Gastrocnemius medialis (tissue), 4 donors: ENCODE data around the gene TUBB6. TPM values are rescaled to one million over a fixed set of nuclear protein-coding genes. Genes with fewer than 3 reads are reported as not detected.

ENCODE experiments used
- ATAC-seq, 2 donors: fragments of 150-250 bp; one replicate each; pipeline ENCODE4 v1.9.1; 2016
- DNase-seq, 2 donors: peaks; one replicate each; pipeline ENCODE4 v3.0.0-alpha.2; 2019
- H3K27ac ChIP-seq, 4 donors: fragments of 200-600 bp; sonication (generic); 1 replicate in 1 of 4; 2 replicates in 3 of 4; pipeline ENCODE4 v1.5.1; 2016 to 2018; ENCODE audit warnings: mild to moderate bottlenecking in 2 of 4, moderate library complexity in 1 of 4
- H3K27me3 ChIP-seq, 3 donors: fragments of 200-600 bp; sonication (generic) in 2 of 3; 1 replicate in 1 of 3; 2 replicates in 2 of 3; pipeline versions ENCODE4 v1.5.1 to v1.6.0; 2016 to 2019; ENCODE audit warnings: mild to moderate bottlenecking in 1 of 3, moderate library complexity in 1 of 3
- H3K36me3 ChIP-seq, 2 donors: fragments of 200-600 bp; sonication (generic) in 1 of 2; one replicate each; pipeline ENCODE4 v1.5.1; 2017 to 2018
- H3K4me1 ChIP-seq, 2 donors: fragments of 200-600 bp; sonication (generic) in 1 of 2; one replicate each; pipeline ENCODE4 v1.5.1; 2016 to 2017; ENCODE audit warnings: mild to moderate bottlenecking in 2 of 2
- H3K4me3 ChIP-seq, 4 donors: fragments of 200-600 bp; sonication (generic) in 3 of 4; 1 replicate in 1 of 4; 2 replicates in 3 of 4; pipeline ENCODE4 v1.5.1; 2016 to 2019; ENCODE audit warnings: mild to moderate bottlenecking in 2 of 4
- H3K9me3 ChIP-seq, 3 donors: fragments of 200-600 bp; sonication (generic) in 2 of 3; 1 replicate in 1 of 3; 2 replicates in 2 of 3; pipeline ENCODE4 v1.5.1; 2016 to 2019
- POLR2A ChIP-seq, 2 donors: fragments of 450-650 bp; IDR thresholded peaks; one replicate each; pipeline ENCODE4 v1.6.1; 2017; ENCODE audit warnings: antibody characterized with exemption in 2 of 2, mild to moderate bottlenecking in 2 of 2, moderate library complexity in 2 of 2
- in situ Hi-C, 4 donors: fragments of 200-750 bp; cut with MboI; loops; one replicate each; pipeline versions ENCODE4 v1.15.0 to v1.8.0; 2017; ENCODE audit warnings: low sequenced_read_pairs in 4 of 4
- intact Hi-C: fragments of 100-400 bp; cut with DNase I; formaldehyde crosslinking; loops from one replicate; pipeline ENCODE4 v1.15.1; 2023; ENCODE audit warnings: low total_unique reads
- total RNA-seq, 4 donors: library from RNA; depleted of rRNA; stranded (reverse); fragments of >200 nt; gene quantifications; one replicate each; pipeline versions ENCODE4 v1.1.0 to v1.2.3, GENCODE V29; 2016
- TF ChIP-seq, protein P1 (sequence below), 5 experiments: fragments of 450-650 bp in 3 of 5; fragments of 200-600 bp in 2 of 5; sonication (generic) in 2 of 5; IDR thresholded peaks in 4 of 5; conservative IDR thresholded peaks in 1 of 5; 1 replicate in 4 of 5; 2 replicates in 1 of 5; pipeline ENCODE4 v1.5.1; 2016 to 2019; ENCODE audit warnings: antibody characterized with exemption in 5 of 5, mild to moderate bottlenecking in 3 of 5, moderate library complexity in 3 of 5

The TUBB6 gene
- total RNA-seq, 4 donors from 2014 or later: 6.3 to 29.7 (median 13.5) TPM

- TF ChIP-seq POLR2A (IDR thresholded peaks at IDR 0.05): no peak
- TF ChIP-seq, protein P1, sequence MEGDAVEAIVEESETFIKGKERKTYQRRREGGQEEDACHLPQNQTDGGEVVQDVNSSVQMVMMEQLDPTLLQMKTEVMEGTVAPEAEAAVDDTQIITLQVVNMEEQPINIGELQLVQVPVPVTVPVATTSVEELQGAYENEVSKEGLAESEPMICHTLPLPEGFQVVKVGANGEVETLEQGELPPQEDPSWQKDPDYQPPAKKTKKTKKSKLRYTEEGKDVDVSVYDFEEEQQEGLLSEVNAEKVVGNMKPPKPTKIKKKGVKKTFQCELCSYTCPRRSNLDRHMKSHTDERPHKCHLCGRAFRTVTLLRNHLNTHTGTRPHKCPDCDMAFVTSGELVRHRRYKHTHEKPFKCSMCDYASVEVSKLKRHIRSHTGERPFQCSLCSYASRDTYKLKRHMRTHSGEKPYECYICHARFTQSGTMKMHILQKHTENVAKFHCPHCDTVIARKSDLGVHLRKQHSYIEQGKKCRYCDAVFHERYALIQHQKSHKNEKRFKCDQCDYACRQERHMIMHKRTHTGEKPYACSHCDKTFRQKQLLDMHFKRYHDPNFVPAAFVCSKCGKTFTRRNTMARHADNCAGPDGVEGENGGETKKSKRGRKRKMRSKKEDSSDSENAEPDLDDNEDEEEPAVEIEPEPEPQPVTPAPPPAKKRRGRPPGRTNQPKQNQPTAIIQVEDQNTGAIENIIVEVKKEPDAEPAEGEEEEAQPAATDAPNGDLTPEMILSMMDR (IDR thresholded peaks at IDR 0.05 in 4 of 5, conservative IDR thresholded peaks at IDR 0.05 in 1 of 5): no peak
- no peak for ATAC-seq
- H3K4me1 ChIP-seq: peaks cover 16 to 26% of the 10 kb centered on the region in 2 donors
- in situ Hi-C loops: no loop called here
- peaks cover 20 to 31% (median 22%) of the 10 kb centered on the region in 3 donors for H3K27me3 ChIP-seq
- H3K4me3 ChIP-seq: no peak overlapping the region
- intact Hi-C loops: no loop called here
- peaks cover 0 to 6% (median 0%) of the 10 kb centered on the region in 3 donors for H3K9me3 ChIP-seq
- DNase-seq: no peak
- H3K27ac ChIP-seq: peak overlapping the region in 1 of 4 donors; percentile 5
- peaks cover 0 to 14% of the 10 kb centered on the region in 2 donors for H3K36me3 ChIP-seq
Observed at GRCh38 chr18:12310762-12311161, 2.7 kb downstream of the TUBB6 start.

DNA sequence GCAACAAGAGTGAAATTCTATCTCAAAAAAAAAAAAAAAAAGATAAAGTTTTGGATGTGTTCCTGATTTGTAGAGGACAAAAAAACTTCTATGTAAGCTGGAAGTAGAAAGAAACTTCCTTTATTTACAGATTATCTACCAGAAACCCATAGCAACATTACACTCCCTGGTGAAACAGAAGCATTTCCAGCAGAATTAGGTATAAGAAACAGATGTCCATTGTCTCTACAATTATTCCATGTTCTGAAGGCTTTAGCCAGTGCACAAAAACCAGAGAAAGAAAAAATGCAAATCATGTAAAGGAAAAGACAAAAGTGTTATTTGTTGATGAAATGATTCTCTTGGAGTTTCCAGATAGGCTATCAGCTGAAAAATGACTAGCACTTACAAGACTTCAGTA, 4.9 kb downstream of the TUBB6 start:
- TF ChIP-seq, protein P1 (IDR thresholded peaks at IDR 0.05 in 4 of 5, conservative IDR thresholded peaks at IDR 0.05 in 1 of 5): no peak
- TF ChIP-seq POLR2A (IDR thresholded peaks at IDR 0.05): no peak
- H3K4me1 ChIP-seq: peaks cover 19 to 31% of the 10 kb centered on the region in 2 donors
- DNase-seq (no peak), ATAC-seq (no peak)
- peaks cover 10 to 14% (median 11%) of the 10 kb centered on the region in 3 donors for H3K27me3 ChIP-seq
- in situ Hi-C loops: no loop called here
- intact Hi-C loops: no loop called here
- no peak overlapping the region for H3K27ac ChIP-seq
- H3K4me3 ChIP-seq: no peak overlapping the region
- peaks cover 0 to 14% of the 10 kb centered on the region in 2 donors for H3K36me3 ChIP-seq
- H3K9me3 ChIP-seq: peaks cover 0 to 6% (median 0%) of the 10 kb centered on the region in 3 donors

DNA sequence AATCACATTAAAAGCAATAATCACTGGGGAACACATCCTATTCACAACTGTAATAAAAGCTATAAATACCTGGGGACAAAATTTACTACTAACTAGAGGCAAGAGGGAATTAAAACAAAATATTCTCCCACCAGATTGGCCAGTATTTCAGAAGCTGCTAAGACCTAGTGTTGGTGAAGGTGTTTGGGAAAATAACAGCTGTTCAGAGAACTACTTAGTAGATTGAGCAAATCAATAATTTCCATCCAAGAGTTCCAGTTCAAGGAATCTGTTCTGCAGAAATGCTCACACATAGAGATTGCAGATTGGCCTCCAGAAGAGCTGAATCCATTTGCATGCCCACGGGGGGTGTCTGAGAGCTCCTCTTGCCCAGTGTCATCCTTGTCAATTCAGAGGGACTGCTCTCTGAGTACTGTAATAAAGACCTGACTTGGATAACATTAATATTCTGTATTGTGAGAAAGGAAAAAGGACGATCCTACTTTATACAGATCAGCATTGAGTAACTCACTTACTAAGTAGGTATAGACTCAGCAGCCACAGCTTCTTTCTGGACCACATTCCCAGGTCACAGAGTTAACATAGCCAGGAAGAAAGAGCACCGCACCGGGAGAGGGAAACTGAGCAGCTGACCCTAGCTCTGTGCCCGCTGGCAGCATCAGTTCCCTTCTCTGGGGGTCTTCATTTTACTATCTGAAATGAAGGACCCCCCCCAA, 5.6 kb downstream of the TUBB6 start:
- Histone ChIP-seq H3K4me3 (no peak overlapping the region), H3K4me1 (peaks cover 19 to 32% of the 10 kb centered on the region in 2 donors), H3K27me3 (peaks cover 6 to 10% (median 10%) of the 10 kb centered on the region in 3 donors), H3K27ac (no peak overlapping the region), H3K36me3 (peaks cover 0 to 14% of the 10 kb centered on the region in 2 donors), H3K9me3 (peaks cover 0 to 6% (median 0%) of the 10 kb centered on the region in 3 donors)
- intact Hi-C loops (no loop called here), in situ Hi-C loops (no loop called here)
- TF ChIP-seq POLR2A (IDR thresholded peaks at IDR 0.05): no peak
- TF ChIP-seq, protein P1 (IDR thresholded peaks at IDR 0.05 in 4 of 5, conservative IDR thresholded peaks at IDR 0.05 in 1 of 5): no peak
- ATAC-seq: no peak
- no peak for DNase-seq

- ATAC-seq (no peak), DNase-seq (no peak)
- TF ChIP-seq POLR2A (IDR thresholded peaks at IDR 0.05): no peak
- TF ChIP-seq, protein P1 (IDR thresholded peaks at IDR 0.05 in 4 of 5, conservative IDR thresholded peaks at IDR 0.05 in 1 of 5): no peak
- peak overlapping the region in 1 of 4 donors; percentile 18 for H3K27ac ChIP-seq
- in situ Hi-C loops (no loop called here), intact Hi-C loops (no loop called here)
- H3K4me3 ChIP-seq: no peak overlapping the region
- peaks cover 0 to 6% (median 0%) of the 10 kb centered on the region in 3 donors for H3K9me3 ChIP-seq
- H3K36me3 ChIP-seq: peaks cover 0 to 14% of the 10 kb centered on the region in 2 donors
- H3K4me1 ChIP-seq: peaks cover 13 to 23% of the 10 kb centered on the region in 2 donors
- H3K27me3 ChIP-seq: no peaks in the 10 kb centered on the region
Observed at GRCh38 chr18:12314591-12315305, 6.7 kb downstream of the TUBB6 start.
